ENCODE measurements around the gene UBE4B. TPM values are rescaled to one million over a fixed set of nuclear protein-coding genes. Genes with fewer than 3 reads are reported as not detected.

UBE4B gene
- polyA plus RNA-seq, 3 donors: 6.0 to 34.6 (median 9.2) TPM

DNA sequence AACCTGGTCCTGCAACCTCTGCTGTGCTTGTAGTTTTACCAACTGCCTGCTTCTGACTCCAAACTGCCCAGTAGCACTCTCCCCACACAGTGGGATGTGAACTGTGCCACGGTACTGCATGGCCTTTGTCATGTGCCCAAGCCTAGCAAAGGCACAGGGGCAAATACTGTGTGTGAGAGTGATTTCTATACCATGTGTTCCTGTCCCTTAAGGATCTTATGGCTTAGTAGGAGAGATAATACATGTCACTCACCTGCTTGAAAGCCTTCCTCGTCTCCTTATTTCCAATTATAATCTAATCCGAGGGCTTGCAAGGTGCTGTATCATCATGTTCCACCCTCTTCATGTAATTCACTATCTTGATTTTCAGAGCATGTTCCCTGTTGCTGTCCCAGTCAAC is 51.3 kb downstream of the UBE4B start:
- no peaks in the 10 kb centered on the region for H3K9me3 Mint-ChIP-seq
- no peak for TF ChIP-seq CTCF (IDR thresholded peaks at IDR 0.05)
- no peaks in the 10 kb centered on the region for H3K27me3 ChIP-seq (ENCODE audit: control insufficient read depth in 2 of 2, insufficient read depth in 2 of 2, low read length in 2 of 2)
- H3K4me3 Mint-ChIP-seq: no peak overlapping the region
- H4K20me1 ChIP-seq (ENCODE audit: insufficient read depth, low read length): peaks cover 64% of the 10 kb centered on the region
- intact Hi-C loops (cut with micrococcal nuclease): no loop called here
- no peak for DNase-seq
- peaks cover 14 to 52% of the 10 kb centered on the region in 2 donors for H3K36me3 ChIP-seq (replicated peaks in 1 of 2; ENCODE audit: control insufficient read depth in 1 of 2, insufficient read depth in 2 of 2, low read length in 2 of 2)
- no peak overlapping the region for H3K4me2 ChIP-seq (replicated peaks; ENCODE audit: extremely low read depth, low read length, poor library complexity, severe bottlenecking)
- peaks cover 33 to 52% of the 10 kb centered on the region in 2 donors for H3K36me3 Mint-ChIP-seq
- no peak overlapping the region for H3K27ac ChIP-seq (ENCODE audit: low read depth in 1 of 2, low read length in 2 of 2)
- no peak overlapping the region for H3K27ac Mint-ChIP-seq
- H3K4me1 Mint-ChIP-seq: no peaks in the 10 kb centered on the region
- H3K9me3 ChIP-seq (replicated peaks in 1 of 2; ENCODE audit: control insufficient read depth in 1 of 2, insufficient read depth in 1 of 2, low read length in 2 of 2): no peaks in the 10 kb centered on the region
- H3K4me3 ChIP-seq (replicated peaks in 1 of 3; ENCODE audit: low read depth in 2 of 3, low read length in 3 of 3): no peak overlapping the region
- peaks cover 11% of the 10 kb centered on the region for H3K79me2 ChIP-seq (ENCODE audit: insufficient read depth, low read length)
- no peak overlapping the region for H2AFZ ChIP-seq (ENCODE audit: insufficient read depth, low read depth, low read length, poor library complexity, severe bottlenecking)
- no peaks in the 10 kb centered on the region for H3K27me3 Mint-ChIP-seq (ENCODE audit: low read depth in 3 of 3)
- no peaks in the 10 kb centered on the region for H3K4me1 ChIP-seq (ENCODE audit: control insufficient read depth in 1 of 2, insufficient read depth in 2 of 2, low read length in 2 of 2)
- no peak overlapping the region for H3K9ac ChIP-seq (ENCODE audit: insufficient read depth, low read length, poor library complexity, severe bottlenecking)
- 100% methylated on average over 1 of the region's 3 CpGs for WGBS (ENCODE audit: insufficient coverage)

DNA sequence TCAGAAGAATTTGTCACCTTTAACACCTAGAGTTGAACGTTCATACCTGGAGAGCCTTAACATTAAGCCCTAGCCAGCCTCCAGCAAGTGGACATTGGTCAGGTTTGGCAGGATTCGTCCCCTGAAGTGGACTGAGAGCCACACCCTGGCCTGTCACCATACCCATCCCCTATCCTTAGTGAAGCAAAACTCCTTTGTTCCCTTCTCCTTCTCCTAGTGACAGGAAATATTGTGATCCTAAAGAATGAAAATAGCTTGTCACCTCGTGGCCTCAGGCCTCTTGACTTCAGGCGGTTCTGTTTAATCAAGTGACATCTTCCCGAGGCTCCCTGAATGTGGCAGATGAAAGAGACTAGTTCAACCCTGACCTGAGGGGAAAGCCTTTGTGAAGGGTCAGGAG is 52.3 kb downstream of the UBE4B start:
- no peak for TF ChIP-seq CTCF (IDR thresholded peaks at IDR 0.05)
- peaks cover 63% of the 10 kb centered on the region for H4K20me1 ChIP-seq (ENCODE audit: insufficient read depth, low read length)
- no peak for DNase-seq
- Mint-ChIP-seq H3K27ac (peak overlapping the region in 1 of 7 donors; percentile 69), H3K36me3 (peaks cover 32 to 49% of the 10 kb centered on the region in 2 donors), H3K4me3 (no peak overlapping the region), H3K4me1 (no peaks in the 10 kb centered on the region), H3K27me3 (ENCODE audit: low read depth in 3 of 3) (no peaks in the 10 kb centered on the region), H3K9me3 (no peaks in the 10 kb centered on the region)
- no peaks in the 10 kb centered on the region for H3K27me3 ChIP-seq (ENCODE audit: control insufficient read depth in 2 of 2, insufficient read depth in 2 of 2, low read length in 2 of 2)
- H3K79me2 ChIP-seq (ENCODE audit: insufficient read depth, low read length): peaks cover 8% of the 10 kb centered on the region
- intact Hi-C loops (cut with micrococcal nuclease): no loop called here
- H3K36me3 ChIP-seq (replicated peaks in 1 of 2; ENCODE audit: control insufficient read depth in 1 of 2, insufficient read depth in 2 of 2, low read length in 2 of 2): peaks cover 9 to 48% of the 10 kb centered on the region in 2 donors
- no peak overlapping the region for H3K4me3 ChIP-seq (replicated peaks in 1 of 3; ENCODE audit: low read depth in 2 of 3, low read length in 3 of 3)
- no peaks in the 10 kb centered on the region for H3K9me3 ChIP-seq (replicated peaks in 1 of 2; ENCODE audit: control insufficient read depth in 1 of 2, insufficient read depth in 1 of 2, low read length in 2 of 2)
- H3K4me2 ChIP-seq (replicated peaks; ENCODE audit: extremely low read depth, low read length, poor library complexity, severe bottlenecking): no peak overlapping the region
- H3K9ac ChIP-seq (ENCODE audit: insufficient read depth, low read length, poor library complexity, severe bottlenecking): no peak overlapping the region
- 100% methylated on average over 5 of the region's 5 CpGs for WGBS (ENCODE audit: insufficient coverage)
- H2AFZ ChIP-seq (ENCODE audit: insufficient read depth, low read depth, low read length, poor library complexity, severe bottlenecking): no peak overlapping the region
- H3K4me1 ChIP-seq (ENCODE audit: control insufficient read depth in 1 of 2, insufficient read depth in 2 of 2, low read length in 2 of 2): no peaks in the 10 kb centered on the region
- no peak overlapping the region for H3K27ac ChIP-seq (ENCODE audit: low read depth in 1 of 2, low read length in 2 of 2)

Data from CD14-positive monocyte (primary cell).